Right lobe of liver (tissue), 6 donors: ENCODE measurements around the gene EEF2. TPM values are rescaled to one million over a fixed set of nuclear protein-coding genes. Genes with fewer than 3 reads are reported as not detected.

ENCODE experiments used
- ATAC-seq, 4 donors: fragments of 200-7000 bp; cut with Tn5 transposase; one replicate each; pipeline ENCODE4 v1.9.1; 2020; ENCODE audit warnings: mild to moderate bottlenecking in 4 of 4, moderate library complexity in 4 of 4
- DNase-seq, 3 donors: peaks; one replicate each; pipeline ENCODE4 v3.0.0-alpha.2; 2020
- H3K27ac ChIP-seq, 3 donors: fragments of 200-600 bp; one replicate each; pipeline ENCODE4 v1.8.0; 2022
- H3K27me3 ChIP-seq, 2 donors: fragments of 200-600 bp; one replicate each; pipeline ENCODE4 v1.8.0; 2022
- H3K36me3 ChIP-seq, 4 donors: fragments of 200-600 bp; sonication (generic) in 1 of 4; one replicate each; pipeline versions ENCODE4 v1.5.1 to v1.8.0; 2017 to 2022; ENCODE audit warnings: control low read depth in 1 of 4
- H3K4me1 ChIP-seq, 4 donors: fragments of 200-600 bp; sonication (generic) in 1 of 4; one replicate each; pipeline versions ENCODE4 v1.5.1 to v1.8.0; 2017 to 2022; ENCODE audit warnings: control low read depth in 1 of 4
- H3K4me3 ChIP-seq, 3 donors: fragments of 200-600 bp; one replicate each; pipeline ENCODE4 v1.8.0; 2022
- H3K9me3 ChIP-seq, 4 donors: fragments of 200-600 bp; sonication (generic) in 1 of 4; one replicate each; pipeline versions ENCODE4 v1.5.1 to v1.8.0; 2017 to 2022; ENCODE audit warnings: control low read depth in 1 of 4
- POLR2A ChIP-seq: fragments of 450-650 bp; IDR thresholded peaks from one replicate; pipeline ENCODE4 v1.6.1; 2017; ENCODE audit warnings: antibody characterized with exemption, mild to moderate bottlenecking
- WGBS: methylation state at CpG from one replicate; pipeline ENCODE4 v1.1.6; 2018; ENCODE audit warnings: low coverage, low lambda C conversion rate; ENCODE audit not compliant: insufficient coverage; ENCODE audit errors: missing lambda C conversion rate; 5-methylcytosine and 5-hydroxymethylcytosine counted together
- intact Hi-C, 2 donors: fragments of 100-400 bp; cut with DNase I; formaldehyde crosslinking; loops; one replicate each; pipeline versions ENCODE4 v1.11.2 to v1.14.1; 2022
- total RNA-seq, 6 experiments: library from RNA; depleted of rRNA in 2 of 6; stranded (reverse); fragments of >200 nt in 2 of 6; fragmentation: NEBNext Ultra II Directional in 3 of 6; extraction: Animal tissue kit (Norgen Biotek cat#: 25700) in 3 of 6; gene quantifications; one replicate each; pipeline versions ENCODE4 v1.1.0 to v1.2.4, GENCODE V29; 2016 to 2023
- TF ChIP-seq, protein P1 (sequence below), 4 donors: fragments of 200-600 bp in 3 of 4; fragments of 450-650 bp in 1 of 4; IDR thresholded peaks; one replicate each; pipeline versions ENCODE4 v1.5.1 to v1.8.0; 2016 to 2022; ENCODE audit warnings: antibody characterized with exemption in 4 of 4, mild to moderate bottlenecking in 2 of 4
- donor health status: DM: no; HTN: yes; CAD: no.
- donor health status: DM: no; HTN: no; CAD: no.
- donor health status: DM: no; HTN: no; CAD: no.
- donor health status: DM: no; HTN: yes; CAD: no.
- donor health status: DM: no; HTN: yes; CAD: no.

Gene EEF2
- total RNA-seq, 6 experiments from 2014 or later, result 933 to 1,231 (median 1,031) TPM

- no peak overlapping the region for H3K27ac ChIP-seq
- intact Hi-C loops, result no loop called here
- WGBS, result 100% methylated on average over 1 of the region's 29 CpGs
- no peaks in the 10 kb centered on the region for H3K27me3 ChIP-seq
- DNase-seq (peak in 2 of 3 donors; percentile 47 to 57), ATAC-seq (peak in 1 of 4 donors; percentile 34)
- H3K4me1 ChIP-seq, result no peaks in the 10 kb centered on the region
- peaks cover 51 to 68% (median 59%) of the 10 kb centered on the region in 4 donors for H3K36me3 ChIP-seq
- no peaks in the 10 kb centered on the region for H3K9me3 ChIP-seq
- no peak for TF ChIP-seq POLR2A
- TF ChIP-seq, protein P1, sequence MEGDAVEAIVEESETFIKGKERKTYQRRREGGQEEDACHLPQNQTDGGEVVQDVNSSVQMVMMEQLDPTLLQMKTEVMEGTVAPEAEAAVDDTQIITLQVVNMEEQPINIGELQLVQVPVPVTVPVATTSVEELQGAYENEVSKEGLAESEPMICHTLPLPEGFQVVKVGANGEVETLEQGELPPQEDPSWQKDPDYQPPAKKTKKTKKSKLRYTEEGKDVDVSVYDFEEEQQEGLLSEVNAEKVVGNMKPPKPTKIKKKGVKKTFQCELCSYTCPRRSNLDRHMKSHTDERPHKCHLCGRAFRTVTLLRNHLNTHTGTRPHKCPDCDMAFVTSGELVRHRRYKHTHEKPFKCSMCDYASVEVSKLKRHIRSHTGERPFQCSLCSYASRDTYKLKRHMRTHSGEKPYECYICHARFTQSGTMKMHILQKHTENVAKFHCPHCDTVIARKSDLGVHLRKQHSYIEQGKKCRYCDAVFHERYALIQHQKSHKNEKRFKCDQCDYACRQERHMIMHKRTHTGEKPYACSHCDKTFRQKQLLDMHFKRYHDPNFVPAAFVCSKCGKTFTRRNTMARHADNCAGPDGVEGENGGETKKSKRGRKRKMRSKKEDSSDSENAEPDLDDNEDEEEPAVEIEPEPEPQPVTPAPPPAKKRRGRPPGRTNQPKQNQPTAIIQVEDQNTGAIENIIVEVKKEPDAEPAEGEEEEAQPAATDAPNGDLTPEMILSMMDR (IDR thresholded peaks at IDR 0.05), result no peak
- no peak overlapping the region for H3K4me3 ChIP-seq
Measured at GRCh38 chr19:3976495-3977241, 8.6 kb downstream of the EEF2 start.

DNA sequence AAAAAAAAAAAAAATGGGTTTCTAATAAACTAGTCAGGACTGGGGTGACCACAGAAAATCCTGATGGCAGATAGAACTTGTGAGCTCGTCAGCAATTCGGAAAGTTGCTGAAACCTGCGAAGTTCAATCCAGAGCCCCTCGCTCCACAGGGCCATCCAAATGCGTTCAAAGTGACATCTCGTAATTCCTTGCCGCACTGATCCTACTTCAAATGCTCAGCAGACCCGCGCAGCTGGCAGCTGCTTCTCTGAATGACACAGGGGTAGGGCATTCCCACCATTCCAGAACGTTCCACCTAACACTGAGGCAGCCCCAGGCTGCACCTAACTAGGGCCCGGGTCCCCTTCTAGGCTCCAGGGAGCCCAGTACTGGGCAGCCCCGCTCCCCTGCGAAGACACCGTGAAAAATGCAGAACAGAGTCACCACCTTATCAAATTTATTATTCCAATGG lies 9.6 kb downstream of the EEF2 start:
- H3K27ac ChIP-seq, result no peak overlapping the region
- TF ChIP-seq POLR2A, result no peak
- TF ChIP-seq, protein P1 (IDR thresholded peaks at IDR 0.05), result no peak
- WGBS, result 85% methylated on average over 9 of the region's 14 CpGs
- H3K36me3 ChIP-seq, result peaks cover 41 to 58% (median 50%) of the 10 kb centered on the region in 4 donors
- intact Hi-C loops, result no loop called here
- H3K4me1 ChIP-seq, result no peaks in the 10 kb centered on the region
- H3K27me3 ChIP-seq, result no peaks in the 10 kb centered on the region
- no peaks in the 10 kb centered on the region for H3K9me3 ChIP-seq
- ATAC-seq (no peak), DNase-seq (no peak)
- no peak overlapping the region for H3K4me3 ChIP-seq

GRCh38 chr19:3975144-3975543 lies 10.1 kb downstream of the EEF2 start:
- intact Hi-C loops, result no loop called here
- no peak for TF ChIP-seq POLR2A
- Histone ChIP-seq H3K4me1 (peaks cover 0 to 3% (median under 1%) of the 10 kb centered on the region in 4 donors), H3K27me3 (no peaks in the 10 kb centered on the region), H3K27ac (no peak overlapping the region), H3K36me3 (peaks cover 35 to 52% (median 44%) of the 10 kb centered on the region in 4 donors), H3K4me3 (no peak overlapping the region), H3K9me3 (no peaks in the 10 kb centered on the region)
- DNase-seq, result no peak
- WGBS, result 89% methylated on average over 3 of the region's 8 CpGs
- no peak for ATAC-seq

GRCh38 chr19:3970808-3971598 lies 14.3 kb downstream of the EEF2 start, which contains the start of gene DAPK3:
Gene DAPK3, minus strand, starts transcription at chr19:3971099. Its CDS starts 1,364 bp downstream, at chr19:3969735.
- no peaks in the 10 kb centered on the region for H3K27me3 ChIP-seq
- under 1% methylated on average over 38 of the region's 73 CpGs for WGBS
- intact Hi-C loops, result no loop called here
- DNase-seq (peak; percentile 98 to 99 (median 98)), ATAC-seq (peak; percentile 84 to 95 (median 94))
- H3K4me3 ChIP-seq, result peak within 1 kb of the TSS; percentile 80 to 94 (median 83)
- peaks cover 0 to 18% (median 7%) of the 10 kb centered on the region in 4 donors for H3K4me1 ChIP-seq
- peaks cover 0 to 26% (median 8%) of the 10 kb centered on the region in 4 donors for H3K36me3 ChIP-seq
- TF ChIP-seq, protein P1 (IDR thresholded peaks at IDR 0.05), result peak in 1 of 4 donors; percentile 39
- TF ChIP-seq POLR2A, result peak; percentile 97
- H3K9me3 ChIP-seq, result no peaks in the 10 kb centered on the region
- peak within 1 kb of the TSS; percentile 88 to 91 (median 88) for H3K27ac ChIP-seq
